Activated CD4-positive, alpha-beta T cell treated with anti-CD3 and anti-CD28 coated beads, Interleukin-2, amount 10 ng/mL, durations not matched to agents 24 days and 14 days (primary cell): ENCODE data around the gene HPS1. TPM values are rescaled to one million over a fixed set of nuclear protein-coding genes. Genes with fewer than 3 reads are reported as not detected.

Source experiments
- DNase-seq: peaks from one replicate; pipeline ENCODE4 v3.0.0; 2022
- H3K27ac Mint-ChIP-seq: one replicate; pipeline ENCODE4 v1.8.0; 2022; ENCODE audit warnings: mild to moderate bottlenecking, mixed read lengths
- H3K27me3 Mint-ChIP-seq: one replicate; pipeline ENCODE4 v1.8.0; 2022; ENCODE audit warnings: mixed read lengths
- H3K36me3 Mint-ChIP-seq: one replicate; pipeline ENCODE4 v1.8.0; 2022; ENCODE audit warnings: low read depth, mild to moderate bottlenecking, mixed read lengths
- H3K4me1 Mint-ChIP-seq: one replicate; pipeline ENCODE4 v1.8.0; 2021; ENCODE audit warnings: mixed read lengths
- H3K4me3 Mint-ChIP-seq: one replicate; pipeline ENCODE4 v1.8.0; 2022; ENCODE audit warnings: mild to moderate bottlenecking, moderate library complexity, mixed read lengths
- H3K9me3 Mint-ChIP-seq: one replicate; pipeline ENCODE4 v1.8.0; 2021; ENCODE audit warnings: mixed read lengths
- intact Hi-C: fragments of 100-400 bp; cut with micrococcal nuclease; formaldehyde crosslinking; loops from one replicate; pipeline ENCODE4 v1.15.1; 2023
- total RNA-seq: library from RNA; stranded (reverse); gene quantifications from 2 replicates; pipeline ENCODE4 v1.2.3, GENCODE V29; 2022

The HPS1 gene
- 58.6 and 61.5 TPM in 2 replicates for total RNA-seq

- intact Hi-C loops, result loop anchor here (2.0 kb wide), 1 partner anchor 306 kb away; no protein-coding TSS in a partner anchor
- Mint-ChIP-seq H3K4me1 (peaks cover 21% of the 10 kb centered on the region), H3K27me3 (peaks cover 18% of the 10 kb centered on the region)
Observed at GRCh38 chr10:98446661-98447221, at the start of gene HPS1. HPS1 (minus strand) TSS chr10:98446935; CDS start chr10:98443240, 3,695 bp downstream.

DNA sequence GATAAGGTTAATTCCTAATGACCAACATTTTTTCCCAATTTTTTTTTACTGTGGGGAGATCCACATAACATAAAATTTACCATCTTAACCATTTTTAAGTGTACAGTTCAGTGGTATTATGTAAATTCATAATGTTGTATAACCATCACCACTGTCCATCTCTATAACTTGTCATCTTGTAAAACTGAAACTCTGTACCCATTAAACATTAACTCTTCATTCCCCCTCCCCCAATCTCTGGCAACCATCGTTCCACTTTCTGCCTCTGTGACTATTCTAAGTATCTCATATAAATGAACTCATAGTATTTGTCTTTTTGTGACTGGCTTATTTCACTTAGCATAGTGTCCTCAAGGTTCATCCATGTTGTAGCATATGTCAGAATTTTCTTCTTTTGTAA, 46.0 kb upstream of the HPS1 start:
- DNase-seq, result no peak
- peaks cover 5% of the 10 kb centered on the region for H3K27me3 Mint-ChIP-seq
- intact Hi-C loops, result no loop called here
- peaks cover 3% of the 10 kb centered on the region for H3K9me3 Mint-ChIP-seq
- H3K4me1 Mint-ChIP-seq, result no peaks in the 10 kb centered on the region
- H3K36me3 Mint-ChIP-seq, result no peaks in the 10 kb centered on the region
- H3K4me3 Mint-ChIP-seq, result no peak overlapping the region
- H3K27ac Mint-ChIP-seq, result no peak overlapping the region

More at GRCh38 chr10:98446661-98447221, at the start of gene HPS1:
- Mint-ChIP-seq H3K9me3 (no peaks in the 10 kb centered on the region), H3K4me3 (peak within 1 kb of the TSS; percentile 95), H3K36me3 (peaks cover 32% of the 10 kb centered on the region), H3K27ac (peak within 1 kb of the TSS; percentile 90)
- DNase-seq, result peak; percentile 95

DNA sequence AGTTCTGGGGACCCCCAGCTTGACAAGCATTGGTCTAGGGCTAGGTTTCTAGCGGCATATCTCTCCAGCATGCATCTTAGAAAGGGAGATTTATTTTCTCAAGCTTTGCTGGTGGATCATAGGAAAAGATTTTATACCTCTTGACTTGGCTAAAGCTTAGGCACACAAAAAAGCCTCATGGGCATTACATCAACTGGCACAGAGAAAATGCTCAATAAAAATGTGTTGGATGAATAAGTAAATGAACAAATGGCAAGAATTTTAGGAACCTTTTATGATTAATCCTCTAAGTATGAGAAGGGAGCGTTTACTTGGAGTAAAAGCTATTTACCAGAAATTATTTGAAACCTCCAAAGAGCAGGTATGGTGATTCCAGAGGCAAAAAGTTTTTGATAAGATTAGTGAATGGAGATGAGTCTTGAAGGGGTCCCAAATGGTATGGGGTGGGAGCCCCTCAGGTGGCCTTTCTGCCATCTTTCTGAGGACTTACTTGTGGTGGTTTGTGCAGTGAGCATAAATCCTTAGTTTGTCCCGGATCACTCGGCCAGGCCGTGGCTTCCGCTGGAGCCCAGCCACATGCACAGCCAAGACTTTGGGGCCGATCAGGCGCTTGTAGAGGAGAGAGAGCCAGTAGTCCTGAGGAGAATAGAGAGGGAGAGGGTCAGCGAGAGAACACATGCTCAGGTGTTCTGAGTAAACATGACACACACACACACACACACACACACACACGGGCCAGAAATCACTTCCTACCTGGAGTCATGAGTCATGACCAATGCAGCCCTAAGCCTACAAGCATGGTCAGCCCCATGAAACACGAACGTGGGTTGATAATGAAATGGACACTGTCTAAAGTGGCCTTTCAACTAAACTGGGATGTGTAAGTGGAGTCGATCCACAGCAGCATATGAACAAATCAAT, 43.1 kb upstream of the HPS1 start:
- Mint-ChIP-seq H3K9me3 (peaks cover 3% of the 10 kb centered on the region), H3K36me3 (no peaks in the 10 kb centered on the region), H3K27ac (no peak overlapping the region), H3K4me3 (no peak overlapping the region), H3K27me3 (peaks cover 11% of the 10 kb centered on the region), H3K4me1 (no peaks in the 10 kb centered on the region)
- intact Hi-C loops, result no loop called here
- DNase-seq, result no peak

- no peak overlapping the region for H3K27ac Mint-ChIP-seq
- DNase-seq, result no peak
- H3K36me3 Mint-ChIP-seq, result no peaks in the 10 kb centered on the region
- no peak overlapping the region for H3K4me3 Mint-ChIP-seq
- no peaks in the 10 kb centered on the region for H3K4me1 Mint-ChIP-seq
- peaks cover 3% of the 10 kb centered on the region for H3K9me3 Mint-ChIP-seq
- peaks cover 8% of the 10 kb centered on the region for H3K27me3 Mint-ChIP-seq
- intact Hi-C loops, result no loop called here
Observed at GRCh38 chr10:98488669-98489430, 42.1 kb upstream of the HPS1 start.

DNA sequence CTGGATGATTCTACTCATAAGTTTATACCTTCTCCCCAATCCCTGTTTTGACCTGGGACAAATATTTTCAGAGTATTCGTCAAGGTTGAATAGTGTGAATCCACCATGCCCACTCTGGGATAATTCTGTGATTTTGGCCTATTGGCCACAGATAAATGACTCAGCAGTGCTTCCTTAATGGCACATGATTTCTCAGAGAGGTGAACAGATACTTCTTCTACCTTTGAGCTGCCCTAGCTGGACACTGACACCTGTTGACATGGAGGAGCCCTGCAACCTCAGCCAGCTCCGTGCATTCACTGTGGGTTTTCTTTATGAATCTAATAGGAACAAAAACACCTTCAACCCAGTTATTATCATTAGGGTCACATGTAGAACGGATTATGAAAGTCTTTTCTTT, 40.9 kb upstream of the HPS1 start:
- DNase-seq, result no peak
- no peaks in the 10 kb centered on the region for H3K9me3 Mint-ChIP-seq
- H3K27me3 Mint-ChIP-seq, result peaks cover 6% of the 10 kb centered on the region

GRCh38 chr10:98486421-98486820, 39.7 kb upstream of the HPS1 start:
- no peaks in the 10 kb centered on the region for H3K9me3 Mint-ChIP-seq
- no peak for DNase-seq
- H3K4me1 Mint-ChIP-seq, result no peaks in the 10 kb centered on the region
- H3K36me3 Mint-ChIP-seq, result no peaks in the 10 kb centered on the region
- H3K27me3 Mint-ChIP-seq, result peaks cover 6% of the 10 kb centered on the region
- intact Hi-C loops, result no loop called here
- H3K4me3 Mint-ChIP-seq, result no peak overlapping the region
- H3K27ac Mint-ChIP-seq, result no peak overlapping the region

More for the DNA sequence above, 40.9 kb upstream of the HPS1 start:
- Mint-ChIP-seq H3K4me1 (no peaks in the 10 kb centered on the region), H3K27ac (no peak overlapping the region), H3K4me3 (no peak overlapping the region), H3K36me3 (no peaks in the 10 kb centered on the region)
- intact Hi-C loops, result no loop called here

- no peak overlapping the region for H3K27ac Mint-ChIP-seq
- no peaks in the 10 kb centered on the region for H3K36me3 Mint-ChIP-seq
- intact Hi-C loops, result no loop called here
- H3K4me3 Mint-ChIP-seq, result no peak overlapping the region
- no peaks in the 10 kb centered on the region for H3K9me3 Mint-ChIP-seq
- DNase-seq, result no peak
- no peaks in the 10 kb centered on the region for H3K4me1 Mint-ChIP-seq
- peaks cover 6% of the 10 kb centered on the region for H3K27me3 Mint-ChIP-seq
Observed at GRCh38 chr10:98485959-98486358, 39.2 kb upstream of the HPS1 start.

- H3K27me3 Mint-ChIP-seq, result peaks cover 6% of the 10 kb centered on the region
- H3K4me1 Mint-ChIP-seq, result no peaks in the 10 kb centered on the region
- H3K4me3 Mint-ChIP-seq, result no peak overlapping the region
- DNase-seq, result no peak
- no peaks in the 10 kb centered on the region for H3K9me3 Mint-ChIP-seq
- intact Hi-C loops, result no loop called here
- no peak overlapping the region for H3K27ac Mint-ChIP-seq
- H3K36me3 Mint-ChIP-seq, result no peaks in the 10 kb centered on the region
Observed at GRCh38 chr10:98483658-98484057, 36.9 kb upstream of the HPS1 start.

- Mint-ChIP-seq H3K27ac (no peak overlapping the region), H3K27me3 (peaks cover 7% of the 10 kb centered on the region)
Observed at GRCh38 chr10:98482096-98482495, 35.4 kb upstream of the HPS1 start.

DNA sequence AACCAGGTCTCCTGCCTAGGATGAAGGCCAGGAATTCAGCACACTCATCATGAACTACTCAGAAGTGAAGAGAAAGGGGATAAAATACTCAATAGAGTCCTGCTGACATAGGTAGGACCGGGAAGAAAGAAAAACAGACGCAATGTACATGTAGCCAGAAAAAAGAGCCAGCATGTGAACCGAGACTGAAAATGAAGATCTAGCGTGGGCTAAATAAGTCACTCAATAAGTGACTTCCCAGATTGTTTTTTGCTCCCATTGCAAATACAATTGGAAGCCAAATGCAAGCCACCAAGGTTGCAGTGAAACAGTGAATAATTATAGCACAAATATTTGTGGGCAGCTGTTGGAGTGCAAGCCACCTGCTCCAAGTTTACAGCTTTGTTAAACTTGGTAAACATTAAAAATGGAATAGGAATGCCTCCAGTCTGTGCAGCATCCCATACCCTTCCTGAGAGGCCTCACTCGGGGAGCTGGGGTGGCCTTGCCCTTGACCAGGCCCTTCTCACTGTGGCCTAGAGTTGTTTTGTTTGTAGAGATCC, 34.7 kb upstream of the HPS1 start:
- Mint-ChIP-seq H3K36me3 (no peaks in the 10 kb centered on the region), H3K27me3 (peaks cover 7% of the 10 kb centered on the region)
- intact Hi-C loops, result no loop called here

More at GRCh38 chr10:98482096-98482495, 35.4 kb upstream of the HPS1 start:
- no peak for DNase-seq
- intact Hi-C loops, result no loop called here
- no peaks in the 10 kb centered on the region for H3K36me3 Mint-ChIP-seq
- H3K4me3 Mint-ChIP-seq, result no peak overlapping the region
- H3K4me1 Mint-ChIP-seq, result no peaks in the 10 kb centered on the region
- no peaks in the 10 kb centered on the region for H3K9me3 Mint-ChIP-seq

GRCh38 chr10:98478430-98479222, 31.9 kb upstream of the HPS1 start:
- Mint-ChIP-seq H3K27ac (no peak overlapping the region), H3K4me3 (no peak overlapping the region), H3K9me3 (no peaks in the 10 kb centered on the region), H3K4me1 (no peaks in the 10 kb centered on the region), H3K27me3 (peaks cover 3% of the 10 kb centered on the region), H3K36me3 (no peaks in the 10 kb centered on the region)
- no peak for DNase-seq
- intact Hi-C loops, result no loop called here

More for the DNA sequence above, 34.7 kb upstream of the HPS1 start:
- H3K4me1 Mint-ChIP-seq, result no peaks in the 10 kb centered on the region
- no peaks in the 10 kb centered on the region for H3K9me3 Mint-ChIP-seq
- no peak overlapping the region for H3K27ac Mint-ChIP-seq
- no peak overlapping the region for H3K4me3 Mint-ChIP-seq
- no peak for DNase-seq

DNA sequence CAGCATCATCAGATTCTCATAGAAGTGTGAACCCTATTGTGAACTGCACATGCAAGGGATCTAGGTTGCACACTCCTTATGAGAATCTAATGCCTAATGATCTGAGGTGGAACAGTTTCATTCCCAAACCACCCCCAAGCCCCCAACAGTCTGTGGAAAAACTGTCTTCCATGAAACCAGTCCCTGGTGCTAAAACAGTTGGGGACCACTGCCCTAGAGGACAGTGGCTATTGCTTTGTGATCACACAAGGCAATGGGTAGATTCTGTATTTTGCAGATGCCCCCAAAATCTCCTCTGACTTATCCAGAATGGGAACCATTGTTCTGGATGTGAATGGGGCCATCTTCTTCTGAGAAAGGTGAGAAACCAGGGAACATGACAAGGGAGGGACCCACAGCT, 31.1 kb upstream of the HPS1 start:
- Mint-ChIP-seq H3K9me3 (no peaks in the 10 kb centered on the region), H3K4me1 (no peaks in the 10 kb centered on the region), H3K27me3 (peaks cover 3% of the 10 kb centered on the region), H3K27ac (no peak overlapping the region), H3K36me3 (no peaks in the 10 kb centered on the region), H3K4me3 (no peak overlapping the region)
- intact Hi-C loops, result no loop called here
- no peak for DNase-seq

DNA sequence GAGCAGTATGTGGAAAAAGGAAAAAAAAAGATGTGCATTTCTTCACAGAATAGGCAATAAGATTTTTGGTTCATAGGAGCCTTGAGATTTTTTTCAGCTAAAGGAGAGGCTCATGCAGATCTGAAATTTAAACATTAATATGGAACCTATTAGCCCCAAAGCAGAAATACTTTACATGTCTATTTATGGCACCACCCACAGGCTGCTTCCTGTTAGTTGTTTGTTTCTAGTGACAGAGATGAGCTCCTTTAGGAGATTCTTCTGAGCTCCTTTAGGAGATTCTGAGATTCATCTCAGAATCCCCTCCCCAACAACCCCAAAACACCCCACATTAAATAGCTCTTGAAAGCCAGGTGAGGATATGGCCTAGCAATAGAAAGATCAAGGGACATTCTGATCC, 27.9 kb upstream of the HPS1 start:
- no peak overlapping the region for H3K27ac Mint-ChIP-seq
- H3K27me3 Mint-ChIP-seq, result peaks cover 18% of the 10 kb centered on the region
- DNase-seq, result no peak
- intact Hi-C loops, result no loop called here
- no peaks in the 10 kb centered on the region for H3K36me3 Mint-ChIP-seq
- H3K4me3 Mint-ChIP-seq, result no peak overlapping the region
- no peaks in the 10 kb centered on the region for H3K4me1 Mint-ChIP-seq
- no peaks in the 10 kb centered on the region for H3K9me3 Mint-ChIP-seq
